ENCODE measurements around the gene COL23A1. TPM values are rescaled to one million over a fixed set of nuclear protein-coding genes. Genes with fewer than 3 reads are reported as not detected.
A peak's percentile ranks its signal among the peaks of the same experiment; 100 is the strongest.

Gene COL23A1
- not detected in 2 replicates for total RNA-seq (2014; rRNA removed; shearing (Covaris generic))
- not detected in 2 replicates for polyA plus RNA-seq (2015; cell fraction: cytosol; rRNA removed)
- polyA plus RNA-seq (2015; cell fraction: nucleus; rRNA removed) = not detected in 2 replicates

- no peak for DNase-seq (ENCODE audit: low read depth)
These were observed at the start of gene COL23A1 for GRCh38 chr5:178590141-178590923. TSS of gene COL23A1 (minus strand) at chr5:178590393.

- no peak for DNase-seq (ENCODE audit: low read depth)
These were observed 47.3 kb upstream of the COL23A1 start for GRCh38 chr5:178637356-178638074.

- DNase-seq (ENCODE audit: low read depth) = no peak
These were observed 42.1 kb upstream of the COL23A1 start for GRCh38 chr5:178632285-178632684.

- DNase-seq (ENCODE audit: low read depth) = no peak
These were observed 40.8 kb upstream of the COL23A1 start for GRCh38 chr5:178630951-178631350.

- peak; percentile 48 for DNase-seq (ENCODE audit: low read depth)
These were observed 40.3 kb upstream of the COL23A1 start for GRCh38 chr5:178630475-178630930.

GRCh38 chr5:178627259-178627598 is 37.0 kb upstream of the COL23A1 start:
- peak; percentile 16 for DNase-seq (ENCODE audit: low read depth)

GRCh38 chr5:178626484-178627258 is 36.5 kb upstream of the COL23A1 start, which contains the start of gene CLK4:
TSS of gene CLK4 (minus strand) at chr5:178627050. CDS start at chr5:178623416, 3,634 bp downstream.
- DNase-seq (ENCODE audit: low read depth) = peak; percentile 80

- no peak for DNase-seq (ENCODE audit: low read depth)
These were observed 35.7 kb upstream of the COL23A1 start for GRCh38 chr5:178625679-178626483.

GRCh38 chr5:178624631-178625546 is 34.7 kb upstream of the COL23A1 start:
- no peak for DNase-seq (ENCODE audit: low read depth)

GRCh38 chr5:178622679-178623247 is 32.6 kb upstream of the COL23A1 start:
- DNase-seq (ENCODE audit: low read depth) = no peak

GRCh38 chr5:178619390-178619789 is 29.2 kb upstream of the COL23A1 start:
- DNase-seq (ENCODE audit: low read depth) = no peak

- no peak for DNase-seq (ENCODE audit: low read depth)
These were observed 22.1 kb upstream of the COL23A1 start for GRCh38 chr5:178612299-178612698.

GRCh38 chr5:178606269-178606668 is 16.1 kb upstream of the COL23A1 start:
- DNase-seq (ENCODE audit: low read depth) = no peak

- DNase-seq (ENCODE audit: low read depth) = no peak
These were observed 15.6 kb upstream of the COL23A1 start for GRCh38 chr5:178605788-178606187.

GRCh38 chr5:178602752-178603151 is 12.6 kb upstream of the COL23A1 start:
- DNase-seq (ENCODE audit: low read depth) = no peak

- no peak for DNase-seq (ENCODE audit: low read depth)
These were observed 5.6 kb upstream of the COL23A1 start for GRCh38 chr5:178595750-178596149.

- DNase-seq (ENCODE audit: low read depth) = no peak
These were observed 5.0 kb upstream of the COL23A1 start for GRCh38 chr5:178595150-178595549.

GRCh38 chr5:178590924-178591423 is 781 bp upstream of the COL23A1 start:
- DNase-seq (ENCODE audit: low read depth) = no peak
